NCI-H774 (cell line): ENCODE data around the gene BHMT.

Source experiments
- DNase-seq: peaks from one replicate; lab custom pipeline; 2025; lab: John Stamatoyannopoulos, UW

Gene BHMT, protein sequence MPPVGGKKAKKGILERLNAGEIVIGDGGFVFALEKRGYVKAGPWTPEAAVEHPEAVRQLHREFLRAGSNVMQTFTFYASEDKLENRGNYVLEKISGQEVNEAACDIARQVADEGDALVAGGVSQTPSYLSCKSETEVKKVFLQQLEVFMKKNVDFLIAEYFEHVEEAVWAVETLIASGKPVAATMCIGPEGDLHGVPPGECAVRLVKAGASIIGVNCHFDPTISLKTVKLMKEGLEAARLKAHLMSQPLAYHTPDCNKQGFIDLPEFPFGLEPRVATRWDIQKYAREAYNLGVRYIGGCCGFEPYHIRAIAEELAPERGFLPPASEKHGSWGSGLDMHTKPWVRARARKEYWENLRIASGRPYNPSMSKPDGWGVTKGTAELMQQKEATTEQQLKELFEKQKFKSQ

DNA sequence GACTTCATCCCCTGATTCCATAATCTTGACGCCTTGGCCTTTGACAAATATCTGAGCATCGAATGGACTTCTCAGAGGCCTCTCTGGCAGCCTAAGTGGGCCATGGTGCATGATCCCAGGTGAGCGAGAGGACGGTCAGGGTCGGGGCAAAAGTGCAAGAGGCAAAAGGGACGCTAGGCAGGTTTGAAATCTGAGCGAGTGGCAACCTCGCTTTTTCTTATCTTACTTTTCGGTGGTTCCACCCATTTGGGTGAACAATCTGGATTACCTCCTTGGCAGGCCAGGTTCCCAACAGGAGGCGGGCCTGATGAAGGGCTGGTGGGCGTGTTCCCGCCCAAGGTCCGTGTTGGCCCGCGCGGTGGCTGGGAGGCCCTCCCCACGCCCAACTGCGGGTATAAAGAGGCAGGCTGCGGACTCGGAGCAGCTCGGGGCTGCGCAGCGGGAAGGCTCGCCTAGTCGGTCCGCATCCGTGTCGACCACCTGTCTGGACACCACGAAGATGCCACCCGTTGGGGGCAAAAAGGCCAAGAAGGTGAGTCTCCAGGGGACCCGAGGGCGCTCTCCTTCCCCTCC is at the start of gene BHMT:
TSS of gene BHMT (plus strand) at position 423 of the 573 bp plus-strand sequence. CDS start at position 500, 77 bp downstream.
- no peak for DNase-seq

DNA sequence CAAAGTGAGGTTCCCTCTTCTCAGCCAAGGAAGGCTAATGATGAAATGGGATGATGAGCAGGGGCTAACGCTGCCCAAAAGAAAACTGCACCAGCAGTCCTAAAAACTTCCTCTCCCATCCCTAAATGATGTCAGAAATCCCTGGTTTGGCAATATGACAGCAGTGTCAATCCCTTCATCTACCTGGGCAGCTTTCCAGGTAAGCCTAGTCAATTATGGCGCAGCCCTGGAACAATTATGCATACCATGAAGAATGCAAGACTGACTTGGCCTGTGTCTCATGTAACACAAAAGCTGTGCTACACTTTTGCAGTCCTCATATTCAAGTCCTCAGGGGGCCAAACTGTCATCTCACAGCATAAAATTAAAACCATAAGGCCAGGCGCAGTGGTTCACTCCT is 49.2 kb upstream of the BHMT start:
- DNase-seq, result no peak

DNA sequence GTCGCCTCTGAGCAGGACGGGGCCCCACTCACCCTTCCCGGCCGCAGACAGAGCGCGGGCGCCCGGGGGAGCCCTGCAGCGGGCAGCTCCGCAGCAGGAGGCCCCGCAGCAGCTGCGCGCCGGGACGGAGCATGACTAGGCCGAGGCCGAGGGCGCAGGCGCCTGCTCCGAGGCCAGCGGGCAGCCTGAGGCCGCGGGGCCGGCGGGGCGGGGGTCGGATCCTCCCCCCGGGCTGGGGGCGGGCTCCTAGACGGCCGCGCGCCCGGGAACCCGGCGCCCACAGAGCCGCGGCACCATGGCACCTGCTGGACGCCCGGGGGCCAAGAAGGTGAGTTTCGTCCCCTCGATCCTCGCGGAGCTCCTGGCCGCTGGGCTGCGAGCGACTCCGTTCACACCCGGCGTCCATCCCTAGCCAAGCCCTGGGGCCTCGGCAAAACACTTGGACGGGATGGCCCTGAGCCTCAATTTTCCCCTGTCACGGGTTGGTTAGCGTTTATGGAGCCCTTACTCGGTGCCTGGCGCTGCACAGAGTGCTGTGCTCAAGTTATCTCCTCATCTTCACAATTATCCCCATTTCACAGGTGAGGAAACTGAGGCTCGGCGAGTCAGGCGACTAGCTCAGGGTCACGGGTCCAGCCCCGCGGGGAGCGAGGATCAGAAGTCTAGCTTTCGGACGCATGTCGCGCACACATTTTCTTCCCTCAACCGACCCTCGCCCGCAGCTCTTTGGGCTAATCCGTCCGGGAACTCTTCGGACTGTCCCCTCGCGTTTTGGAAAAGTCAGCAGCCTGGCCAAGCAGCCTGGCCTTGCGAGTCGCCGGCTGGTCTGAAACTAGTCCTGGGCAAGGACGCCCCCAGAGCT is 41.9 kb upstream of the BHMT start, which contains the start of the genes BHMT2 and DMGDH:
TSS of gene BHMT2 (plus strand) at position 280 of the 862 bp plus-strand sequence. CDS start at position 296, 16 bp downstream.
TSS of gene DMGDH (minus strand) at position 187 of the 862 bp plus-strand sequence. CDS start at position 133, 54 bp downstream.
- no peak for DNase-seq

DNA sequence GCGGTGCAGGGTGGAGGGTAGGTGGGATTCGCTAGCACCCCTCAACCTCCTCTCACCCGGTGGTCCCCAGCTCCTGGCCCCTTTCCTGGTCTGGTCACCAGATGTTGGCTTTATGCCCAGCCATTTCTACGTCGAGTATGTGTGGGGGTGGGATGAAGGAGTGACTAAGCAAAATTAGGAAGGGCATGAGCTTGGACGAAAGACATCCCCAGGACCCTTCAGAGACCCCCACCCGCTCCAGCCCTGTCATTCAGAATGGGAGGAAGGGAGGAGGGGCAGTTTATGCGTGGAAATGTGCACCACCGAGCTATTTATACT is 41.3 kb upstream of the BHMT start:
- no peak for DNase-seq

DNA sequence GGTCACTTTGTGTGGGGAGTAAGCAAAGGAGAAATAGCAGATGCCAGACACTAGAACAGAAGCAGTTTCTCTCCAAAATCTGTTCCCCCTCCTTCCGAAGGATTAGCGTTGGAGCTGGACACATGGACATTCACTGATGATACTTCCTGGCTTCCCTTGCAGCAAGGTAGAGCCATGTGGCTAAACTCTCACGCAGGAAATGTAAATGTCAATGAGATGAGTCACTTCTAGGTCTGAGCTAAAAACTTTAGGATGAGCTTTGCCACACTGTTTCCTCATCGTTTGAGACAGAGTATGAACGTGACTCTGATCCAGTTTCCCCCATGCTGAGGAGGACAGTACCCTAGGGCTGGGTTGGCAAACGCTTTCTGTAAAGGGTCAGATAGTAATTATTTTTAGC is 37.0 kb upstream of the BHMT start:
- DNase-seq, result no peak

DNA sequence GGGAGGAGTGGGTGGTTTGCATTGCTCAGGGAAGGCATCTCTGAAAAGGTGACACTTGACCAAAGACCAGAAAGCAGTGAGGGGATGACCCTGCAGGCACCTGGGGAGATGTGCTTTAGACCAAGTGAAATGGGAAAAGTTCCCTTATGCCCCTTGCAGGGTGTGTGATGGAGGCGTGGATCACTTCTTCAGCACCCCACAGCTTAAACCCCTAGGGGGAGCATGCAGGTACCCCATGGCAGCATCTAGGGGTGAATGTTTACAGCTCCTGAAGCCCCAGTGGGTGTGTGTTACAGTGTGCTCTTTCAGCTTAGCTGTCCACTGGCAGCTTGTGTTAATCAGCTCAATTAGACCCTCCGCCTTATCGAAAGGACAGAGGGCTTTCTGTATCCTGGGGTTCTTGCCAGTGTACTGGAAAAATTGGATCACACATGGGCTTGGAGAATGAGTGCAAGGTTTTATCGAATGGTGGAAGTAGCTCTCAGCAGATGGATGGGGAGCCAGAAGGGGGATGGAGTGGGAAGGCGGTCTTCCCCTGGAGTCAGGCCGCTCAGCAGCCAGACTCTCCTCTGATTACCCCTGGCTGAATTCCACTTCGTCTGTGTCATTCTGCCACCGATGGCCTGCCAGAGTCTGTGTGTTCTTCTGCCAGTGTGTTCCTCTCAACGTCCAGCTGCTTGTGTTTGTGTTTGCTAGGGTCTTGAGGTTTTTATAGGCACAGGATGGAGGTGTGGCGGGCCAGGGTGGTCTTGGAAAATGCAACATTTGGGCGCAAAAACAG is 35.8 kb upstream of the BHMT start:
- DNase-seq, result no peak

DNA sequence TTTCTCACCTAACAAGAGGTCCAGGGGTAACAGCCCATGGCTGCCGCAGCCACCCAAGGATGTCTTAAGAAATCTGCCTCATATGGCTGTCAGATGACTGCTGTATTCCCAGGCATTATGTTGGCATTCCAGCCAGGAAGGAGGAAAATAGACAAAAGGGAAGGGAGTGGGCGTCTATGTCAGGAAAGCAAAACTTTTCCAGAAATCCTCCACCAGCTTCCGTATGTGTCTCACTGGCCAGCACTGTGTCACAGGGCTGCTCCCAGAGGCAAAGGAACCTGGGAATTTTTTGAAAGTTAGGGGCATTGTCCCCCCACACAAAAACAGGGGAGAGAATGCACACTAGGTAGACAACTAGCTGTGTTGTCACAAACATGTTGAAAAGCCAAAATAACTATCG is 34.8 kb upstream of the BHMT start:
- DNase-seq, result no peak

DNA sequence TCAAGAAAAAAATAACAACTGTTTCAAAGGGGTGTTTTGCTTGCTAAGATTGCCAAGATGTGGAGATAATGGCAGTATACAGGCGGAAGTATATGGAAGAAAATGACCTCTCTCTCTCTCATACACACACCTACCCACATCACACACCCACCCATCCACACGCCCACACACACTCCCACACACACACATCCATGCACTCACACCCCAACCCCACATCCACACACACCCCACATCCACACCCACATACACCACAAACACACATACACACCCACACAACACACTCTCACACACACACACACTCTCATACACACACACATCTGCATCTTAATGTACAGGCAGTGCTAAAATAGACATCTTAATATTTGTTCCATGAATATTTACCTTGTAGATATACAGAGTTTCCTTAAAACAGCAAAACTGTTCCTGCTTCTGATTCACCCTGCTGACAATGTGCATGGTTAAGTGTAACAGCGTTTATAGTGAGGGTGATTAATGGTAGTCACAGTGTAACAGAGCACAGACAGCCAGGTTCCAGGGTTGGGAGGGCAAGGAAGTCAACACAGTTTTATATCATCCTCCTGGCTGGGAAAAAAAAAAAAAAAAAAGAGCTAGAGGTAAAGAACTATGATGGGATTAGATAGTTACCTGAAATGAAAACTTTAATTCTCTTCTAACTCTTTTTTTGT is 33.8 kb upstream of the BHMT start:
- DNase-seq, result no peak

DNA sequence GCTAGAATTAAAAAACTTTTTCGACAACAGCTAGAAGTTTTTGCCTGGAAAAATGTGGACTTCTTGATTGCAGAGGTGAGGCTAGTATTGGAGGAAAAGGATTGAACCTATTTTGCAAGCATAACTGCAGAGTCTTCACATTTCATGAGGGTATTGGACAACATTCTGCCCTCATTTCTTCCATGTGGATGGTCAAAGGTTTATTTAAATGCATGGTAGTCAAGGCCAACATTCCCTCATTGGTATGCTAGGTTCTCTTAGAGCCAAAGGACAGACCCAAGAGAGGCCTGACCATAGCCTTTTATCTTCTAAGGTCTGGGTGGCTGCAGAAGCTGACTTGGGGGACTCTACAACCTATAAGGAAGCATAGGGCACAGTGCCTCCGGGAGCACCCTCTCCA is 30.8 kb upstream of the BHMT start:
- DNase-seq, result no peak

DNA sequence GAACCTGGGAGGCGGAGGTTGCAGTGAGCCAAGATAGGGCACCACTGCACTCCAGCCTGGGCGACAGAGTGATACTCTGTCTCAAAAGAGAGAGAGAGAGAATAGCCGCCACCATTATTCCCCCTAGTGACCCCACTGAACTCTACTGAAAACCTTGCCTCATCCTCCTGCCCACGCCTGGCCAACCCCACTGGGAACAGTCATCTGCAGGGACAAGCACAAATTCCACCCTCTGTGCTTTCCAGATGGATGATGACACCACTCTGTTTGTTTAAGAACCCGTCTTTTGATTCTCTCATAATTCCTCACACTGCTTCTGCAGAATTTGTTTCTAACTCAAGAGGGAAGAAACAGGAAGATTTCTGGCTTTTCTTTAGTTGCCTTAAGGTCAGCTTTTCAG is 29.8 kb upstream of the BHMT start:
- DNase-seq, result no peak

DNA sequence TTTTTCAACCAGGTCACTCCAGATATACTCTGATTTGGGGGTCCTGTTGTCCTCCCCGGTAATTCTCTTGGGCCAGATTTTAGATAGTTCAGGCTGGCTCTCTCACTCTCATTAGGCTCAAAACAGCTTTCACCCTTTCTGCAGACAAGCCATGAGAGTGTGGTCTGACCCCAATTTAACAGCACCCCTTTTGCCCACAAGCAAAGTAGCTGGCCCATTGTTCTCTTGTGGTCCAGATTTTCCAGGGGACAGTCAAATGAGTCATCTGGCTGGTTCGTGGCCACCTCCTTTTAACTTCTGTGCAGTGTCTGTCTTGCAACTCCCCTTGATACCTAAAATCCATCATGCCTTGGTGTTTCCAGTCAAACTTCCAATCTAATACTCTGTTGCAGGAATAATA is 25.5 kb upstream of the BHMT start:
- DNase-seq, result no peak

DNA sequence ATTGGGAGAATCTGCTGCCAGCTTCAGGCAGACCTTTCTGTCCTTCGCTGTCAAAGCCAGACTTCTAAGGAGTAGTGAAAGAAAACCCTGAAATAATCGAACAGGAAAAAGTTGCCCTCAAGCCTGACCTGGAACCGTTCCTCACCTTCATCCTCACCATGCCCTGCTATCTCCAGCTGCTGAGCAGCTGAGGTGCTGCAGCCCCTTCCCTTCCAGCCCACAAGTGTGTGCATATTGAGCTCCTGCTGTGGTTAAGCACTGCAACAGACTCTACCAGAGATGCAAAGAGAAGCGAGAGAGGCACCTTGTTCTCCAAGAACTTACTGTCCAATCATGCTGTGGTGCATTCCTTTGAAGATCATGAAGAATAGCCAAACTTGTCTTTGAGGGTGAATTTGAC is 23.1 kb upstream of the BHMT start:
- DNase-seq, result no peak

DNA sequence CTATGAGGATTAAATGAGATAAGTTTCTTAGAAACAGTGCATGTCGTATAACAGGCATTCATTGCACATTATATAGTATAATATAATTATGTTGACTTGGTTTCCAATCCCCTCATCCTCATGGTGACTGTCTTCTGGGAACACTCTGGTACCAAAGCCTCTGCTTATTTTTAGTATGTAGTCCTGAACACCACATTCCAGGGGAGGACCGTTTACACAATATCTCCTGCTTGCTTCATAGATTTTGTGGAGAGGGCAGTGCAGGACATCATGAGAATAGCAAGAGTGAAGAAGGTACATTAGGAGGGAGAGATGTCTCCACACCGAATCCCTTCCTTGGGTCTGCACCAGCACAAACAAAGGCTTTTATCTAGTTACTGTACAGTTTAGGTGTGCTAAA is 20.5 kb upstream of the BHMT start:
- no peak for DNase-seq

DNA sequence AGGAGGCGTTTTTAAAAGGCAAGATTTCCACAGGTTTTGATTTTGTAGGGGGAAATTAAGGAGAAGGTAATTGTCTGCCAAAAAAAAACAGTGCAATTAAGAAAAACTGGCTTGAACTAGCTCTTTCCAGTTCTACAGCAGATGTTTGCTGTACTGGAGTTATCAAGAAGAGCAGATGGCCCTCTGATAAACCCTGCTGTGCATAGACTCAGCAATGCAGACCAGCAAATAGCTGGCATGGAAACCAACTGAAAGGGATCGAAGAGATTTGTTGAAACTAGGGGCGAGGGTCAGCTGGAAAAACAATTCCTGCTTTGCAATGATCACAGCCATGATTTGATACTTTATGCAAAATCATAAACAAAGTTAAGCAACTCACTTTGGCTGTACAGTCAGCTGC is 17.8 kb upstream of the BHMT start:
- DNase-seq, result peak; percentile 62

DNA sequence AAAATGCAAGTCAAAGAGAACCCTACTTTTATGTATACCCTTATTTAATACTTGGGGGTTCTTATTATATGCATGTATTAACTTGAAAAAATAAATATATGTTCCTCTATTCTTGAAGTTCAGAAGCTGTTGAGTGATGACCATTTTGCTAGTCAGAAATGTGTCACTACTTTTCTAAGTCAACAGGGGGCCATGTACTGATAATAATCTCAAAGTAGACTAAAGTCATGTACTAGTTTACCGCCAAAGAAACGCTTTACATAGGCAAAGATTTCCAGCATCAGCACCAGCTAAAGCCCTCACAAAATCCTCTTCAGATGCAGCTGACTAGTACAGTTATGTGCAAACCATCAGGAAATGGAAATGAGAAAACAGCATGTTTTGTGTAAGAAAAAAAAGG is 5.7 kb upstream of the BHMT start:
- DNase-seq, result no peak

DNA sequence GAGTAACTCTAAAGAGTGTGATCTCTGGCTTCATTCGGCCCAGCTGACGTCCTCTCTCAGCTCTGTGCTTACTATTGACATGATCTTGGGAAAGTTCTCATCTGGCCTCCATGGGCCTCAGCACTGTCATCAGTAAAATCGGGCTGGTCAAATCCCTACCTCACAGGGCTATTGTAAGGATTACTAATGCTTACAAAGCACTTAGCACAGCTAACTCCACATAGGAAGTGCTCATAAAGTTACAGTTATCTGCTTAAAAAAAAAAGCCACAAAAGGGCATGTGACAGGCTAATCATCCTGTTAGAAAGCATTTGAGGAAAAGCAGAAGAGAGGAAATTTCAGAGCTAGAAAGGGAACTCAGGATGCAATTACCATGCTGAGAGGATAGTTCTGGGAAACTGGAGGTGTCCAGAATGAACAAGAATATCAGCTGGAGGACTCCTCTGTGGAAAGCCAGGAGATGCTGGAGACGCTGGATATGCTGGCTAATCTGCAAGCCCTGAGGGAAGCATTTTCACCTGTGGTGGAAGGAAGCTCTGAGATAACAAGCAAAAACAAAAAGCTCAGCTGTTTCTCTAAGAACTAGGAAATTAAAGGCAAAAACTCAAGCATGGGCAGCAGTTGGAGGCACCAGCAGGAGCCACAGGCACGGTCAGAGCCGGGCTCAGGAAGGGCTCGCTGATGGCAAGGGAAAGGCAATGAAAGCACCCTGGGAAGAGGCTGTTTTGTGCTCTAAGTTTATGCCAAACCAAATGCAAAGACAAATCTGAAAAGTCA is 4.4 kb upstream of the BHMT start:
- no peak for DNase-seq

DNA sequence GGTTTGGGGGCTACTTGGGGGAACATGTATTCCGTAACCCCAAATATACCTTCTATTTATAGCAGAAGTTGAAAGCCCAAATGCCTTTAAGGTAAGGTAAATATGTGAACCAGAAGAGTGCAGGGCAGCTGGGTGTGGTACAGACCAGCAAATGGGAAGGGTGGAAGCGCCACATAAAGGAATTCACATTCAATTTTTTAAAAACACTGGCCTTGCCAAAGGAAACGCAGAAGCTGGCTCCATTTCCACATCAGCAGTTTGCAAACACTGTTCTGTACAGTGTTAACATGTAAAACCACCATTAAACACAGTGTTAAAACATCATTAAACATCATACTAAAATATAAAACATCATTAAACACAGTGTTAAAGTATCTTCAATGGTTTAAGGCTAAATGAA is 3.5 kb upstream of the BHMT start:
- no peak for DNase-seq

DNA sequence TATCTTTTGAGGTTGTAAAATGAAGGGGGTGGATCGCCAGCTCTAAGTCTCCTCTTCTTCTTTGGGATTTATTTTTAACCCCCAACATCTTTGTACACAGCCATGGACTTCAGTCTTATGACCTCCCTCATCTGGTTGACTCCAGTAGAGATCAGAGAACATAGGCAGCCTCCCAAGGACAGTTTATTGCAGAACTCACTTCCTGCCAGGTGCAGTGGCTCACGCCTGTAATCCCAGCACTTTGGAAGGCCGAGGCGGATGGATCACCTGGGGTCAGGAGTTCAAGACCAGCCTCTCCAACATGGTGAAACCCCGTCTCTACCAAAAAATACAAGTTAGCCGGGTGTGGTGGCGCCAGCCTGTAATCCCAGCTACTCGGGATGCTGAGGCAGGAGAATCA is 2.8 kb upstream of the BHMT start:
- DNase-seq, result no peak

DNA sequence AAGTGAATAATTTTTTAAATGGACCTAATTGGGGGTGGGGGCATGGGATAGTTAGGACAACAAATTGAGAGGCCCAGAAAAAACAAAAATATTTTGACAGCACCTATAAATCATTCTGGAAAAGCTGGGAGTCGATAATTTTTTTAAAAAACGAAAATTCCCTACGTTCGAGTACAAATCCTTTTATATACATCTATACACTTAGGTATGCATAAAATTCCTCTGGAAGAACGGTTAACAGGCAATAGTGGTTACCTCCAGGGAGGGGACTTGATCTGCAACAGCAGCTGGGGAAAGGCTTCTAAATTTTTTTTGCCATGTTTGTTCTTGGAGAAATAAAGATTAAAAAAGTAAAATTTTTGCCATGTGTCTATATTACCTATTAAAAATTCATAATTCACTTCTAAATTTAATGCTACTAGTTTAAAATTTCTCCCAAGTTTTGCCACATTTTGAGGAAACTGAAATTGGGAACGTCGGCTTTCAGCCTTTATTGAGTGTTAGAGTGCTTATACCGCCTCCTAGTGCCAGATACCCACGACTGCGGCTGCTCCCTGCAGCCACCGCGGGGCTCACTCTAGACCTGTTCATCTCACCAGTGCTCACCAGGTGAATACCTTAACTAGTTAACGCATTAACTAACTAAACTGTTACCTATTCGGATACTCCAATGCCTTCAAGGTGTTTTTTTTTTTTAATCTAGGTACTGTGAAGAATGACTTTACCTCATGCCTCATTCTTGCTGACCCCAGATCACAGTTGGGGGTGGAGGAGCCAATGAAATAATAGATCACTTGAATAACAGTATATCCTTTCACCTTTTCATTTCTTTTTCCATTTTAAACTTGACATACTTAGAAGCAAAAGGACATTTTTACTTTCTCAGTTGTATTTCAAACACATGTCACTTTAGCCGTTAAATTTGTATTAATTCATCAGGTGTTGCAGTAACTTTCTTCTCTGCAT is 1.8 kb upstream of the BHMT start:
- DNase-seq, result no peak
